HG03575 (cell line): ENCODE data around the gene ANGPTL2.
"Not testable (repeated sequence)": the region's sequence is repeated elsewhere in the genome, so short reads cannot be mapped to it uniquely, and the experiment has no call there.

Experiments
- ATAC-seq: cut with Tn5 transposase; IDR thresholded peaks from one replicate; pipeline ENCODE4 v1.9.1; 2021; ENCODE audit not compliant: unreplicated experiment, insufficient number of reproducible peaks, low FRiP score; ENCODE audit errors: extremely low read depth

ANGPTL2 gene

GRCh38 chr9:127158786-127159324 lies 36.4 kb upstream of the ANGPTL2 start:
- no peak for ATAC-seq

GRCh38 chr9:127155314-127155960 lies 33.0 kb upstream of the ANGPTL2 start:
- no peak for ATAC-seq

DNA sequence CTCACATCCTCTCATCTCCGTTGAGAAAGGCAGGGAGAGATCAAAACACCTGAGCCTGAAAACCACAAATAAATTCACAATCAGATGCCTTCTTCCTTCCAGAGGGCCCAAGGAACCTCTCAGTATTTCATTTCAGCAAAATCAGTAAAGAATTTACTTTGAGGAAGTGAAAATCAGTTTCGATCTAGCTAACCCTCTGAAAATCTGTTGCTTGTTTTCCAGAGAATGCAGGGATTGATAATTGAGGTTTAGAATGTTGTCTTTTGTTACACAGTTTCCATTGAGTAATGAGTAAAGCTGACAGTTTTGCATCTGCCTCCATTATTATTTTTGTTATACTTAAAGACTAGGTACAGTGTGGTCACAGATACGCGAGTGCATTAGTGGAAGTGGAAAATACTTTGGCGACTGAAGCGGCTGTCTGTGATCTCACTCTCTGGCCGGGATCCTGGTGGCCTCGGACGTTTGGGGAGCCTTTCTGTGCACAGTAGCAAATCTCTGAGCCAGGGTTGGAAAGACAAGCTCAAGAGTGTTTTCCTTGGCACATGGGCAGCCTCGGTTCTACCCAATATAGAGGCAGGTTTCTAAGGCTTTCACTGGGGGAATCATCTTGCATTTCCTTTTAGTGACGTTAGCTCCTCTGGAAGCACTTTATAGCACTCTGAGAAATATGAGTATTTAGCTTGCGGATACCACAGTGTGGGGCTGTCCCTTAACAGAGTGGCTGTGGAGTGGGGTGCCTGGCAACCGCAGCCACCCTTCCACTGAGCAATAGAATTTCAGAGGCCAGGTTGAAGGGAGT lies 32.2 kb upstream of the ANGPTL2 start:
- no peak for ATAC-seq

DNA sequence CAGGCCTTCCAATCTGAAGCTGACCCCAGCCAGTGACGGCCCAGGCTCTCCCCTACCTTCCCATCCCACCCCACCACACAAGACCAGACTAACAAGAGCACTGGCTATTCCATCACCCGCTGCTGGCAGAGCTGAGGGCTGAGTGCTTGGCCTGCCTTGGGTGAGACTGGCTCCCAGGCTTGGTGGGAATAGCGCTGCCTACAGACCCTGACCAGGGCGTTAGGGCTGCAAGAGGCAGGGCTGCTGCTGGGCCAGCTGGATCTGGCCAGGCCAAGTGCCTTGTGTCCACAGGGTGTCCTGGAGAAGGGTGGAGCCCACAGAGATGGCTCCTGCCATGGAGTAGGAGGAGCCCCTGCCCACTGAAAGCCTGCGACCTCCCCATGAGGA lies 31.6 kb upstream of the ANGPTL2 start:
- no peak for ATAC-seq

DNA sequence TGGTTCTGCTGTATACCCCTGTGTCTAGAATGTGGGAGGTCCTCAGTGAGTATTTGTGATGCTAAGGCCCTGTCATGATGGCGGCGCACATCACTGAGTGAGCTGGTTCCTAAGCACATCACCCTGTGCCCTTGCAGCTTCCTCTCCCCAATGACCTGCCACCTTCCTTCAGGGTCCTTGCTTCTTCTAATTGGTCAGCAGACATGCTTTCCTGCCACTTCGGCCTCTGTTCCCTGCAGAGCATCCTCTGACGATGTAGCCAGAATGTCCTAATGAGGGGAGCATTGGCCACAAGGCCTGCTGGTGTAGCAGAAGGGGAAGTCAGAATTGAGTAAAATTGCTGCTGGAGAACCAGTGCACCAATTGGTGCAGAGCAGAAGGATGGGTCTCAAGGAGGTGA lies 31.1 kb upstream of the ANGPTL2 start:
- no peak for ATAC-seq

GRCh38 chr9:127149463-127150390 lies 27.3 kb upstream of the ANGPTL2 start:
- ATAC-seq: no peak

DNA sequence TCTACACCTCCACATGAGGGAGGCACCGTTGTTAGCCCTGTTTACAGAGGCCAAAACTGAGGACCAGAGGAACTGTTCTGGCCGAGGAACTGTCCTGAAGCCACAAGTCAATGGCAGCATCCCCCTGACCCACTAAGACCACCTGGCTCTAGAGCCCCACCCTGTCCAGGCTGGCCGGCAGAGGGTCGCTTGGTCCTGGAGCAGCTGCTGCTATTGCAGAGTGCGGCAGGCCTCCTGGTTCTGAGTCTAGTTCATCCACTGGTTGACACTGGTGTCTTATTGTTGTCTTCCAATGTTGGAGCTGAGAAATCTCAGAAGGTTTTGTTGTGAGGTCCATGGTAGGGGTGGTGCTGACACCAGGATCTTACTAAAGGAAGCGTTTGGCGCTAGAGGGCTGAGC lies 26.6 kb upstream of the ANGPTL2 start:
- no peak for ATAC-seq

DNA sequence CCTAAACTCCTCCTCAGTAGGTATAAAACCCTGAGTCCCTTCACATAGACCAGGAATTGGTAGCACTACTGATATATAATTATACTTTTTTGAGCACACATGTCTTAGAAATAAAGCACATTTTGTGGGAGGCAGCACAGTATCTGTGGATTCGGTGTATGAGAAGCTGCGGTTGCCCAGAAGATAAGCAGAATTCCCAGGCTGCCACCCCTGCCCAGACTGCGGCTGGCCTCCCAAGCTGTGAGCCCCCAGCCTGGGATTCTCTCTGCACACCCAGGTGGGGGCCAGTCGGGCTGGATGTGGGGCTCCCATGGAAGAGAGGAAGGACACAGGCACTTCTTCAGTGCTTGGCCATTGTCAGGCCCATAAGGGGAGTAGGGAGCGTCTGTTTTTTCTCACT lies 25.6 kb upstream of the ANGPTL2 start:
- no peak for ATAC-seq

GRCh38 chr9:127147251-127147650 lies 24.8 kb upstream of the ANGPTL2 start:
- no peak for ATAC-seq

DNA sequence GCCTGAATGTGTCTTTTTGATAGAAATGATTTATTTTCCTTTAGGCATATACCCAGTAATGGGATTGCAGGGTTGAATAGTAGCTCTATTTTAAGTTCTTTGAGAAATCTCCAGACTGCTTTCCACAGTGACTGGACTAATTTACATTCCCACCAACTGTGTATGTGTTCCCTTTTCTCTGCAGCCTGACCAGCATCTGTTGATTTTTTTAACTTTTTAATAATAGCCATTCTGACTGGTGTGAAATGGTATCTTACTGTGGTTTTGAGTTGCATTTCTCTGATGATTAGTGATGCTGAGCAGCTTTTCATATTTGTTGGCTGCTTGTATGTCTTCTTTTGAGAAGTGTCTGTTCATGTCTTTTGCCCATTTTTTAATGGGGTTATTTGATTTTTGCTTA lies 24.4 kb upstream of the ANGPTL2 start:
- ATAC-seq: not testable (repeated sequence)

DNA sequence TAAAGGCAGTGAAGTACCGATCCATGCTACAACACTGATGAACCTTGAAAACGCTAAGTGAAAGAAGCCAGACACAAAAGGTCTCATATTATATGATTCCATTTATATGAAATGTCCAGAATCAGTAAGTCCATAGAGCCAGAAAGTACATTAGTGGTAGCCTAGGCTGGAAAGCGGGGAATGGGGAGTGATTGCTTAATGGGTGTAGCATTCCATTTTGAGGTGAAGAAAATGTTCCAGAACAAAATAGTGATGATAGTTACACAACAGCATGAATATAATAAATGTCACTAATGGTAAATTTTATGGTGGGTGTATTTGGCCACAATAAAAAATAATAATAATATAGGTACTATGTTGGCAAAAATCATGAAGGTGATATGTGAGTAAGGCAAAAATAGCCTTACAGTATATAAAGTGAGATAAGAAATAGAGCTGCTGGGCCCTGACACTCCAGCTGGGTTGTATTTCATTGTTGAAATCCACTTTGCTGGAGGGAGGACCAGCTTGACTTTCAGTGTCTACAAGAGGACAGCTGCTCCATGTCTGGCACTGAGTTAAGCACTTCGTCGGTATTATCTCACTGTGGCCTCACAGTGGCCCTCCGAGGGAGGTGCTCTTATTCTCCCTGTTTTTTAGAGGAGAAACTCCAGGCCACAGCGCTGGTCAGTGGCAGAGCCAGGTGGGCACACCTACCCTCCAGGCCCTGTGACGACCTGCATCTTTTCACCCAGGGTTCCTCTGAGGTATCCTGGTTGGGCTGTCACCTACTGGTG lies 22.4 kb upstream of the ANGPTL2 start:
- ATAC-seq: no peak

DNA sequence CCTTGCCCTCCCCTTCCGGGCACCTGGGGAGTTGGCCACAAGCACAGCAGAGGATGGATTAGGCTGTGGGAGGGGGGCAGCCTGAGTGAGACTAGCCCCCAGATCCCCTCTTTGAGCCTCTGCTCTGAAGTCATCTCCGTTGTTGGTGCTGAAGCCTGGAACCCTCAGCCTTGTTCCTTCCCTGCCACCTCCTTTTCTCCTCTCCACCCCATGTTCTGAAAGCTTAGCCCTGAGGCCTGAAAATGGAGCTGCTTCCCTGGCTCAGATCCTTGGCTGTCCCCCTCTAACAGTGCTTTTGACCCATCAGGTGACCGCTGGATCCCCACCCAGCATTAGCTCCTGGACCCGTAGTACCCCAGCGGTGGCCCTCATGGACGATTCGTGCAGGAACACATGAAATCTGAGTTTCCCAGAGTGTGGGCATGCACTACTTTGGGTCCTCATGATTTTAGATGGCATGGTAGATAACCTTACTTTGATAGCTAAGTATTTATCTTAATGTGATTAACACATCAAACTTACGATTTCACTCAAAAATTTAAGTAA lies 21.6 kb upstream of the ANGPTL2 start:
- no peak for ATAC-seq

DNA sequence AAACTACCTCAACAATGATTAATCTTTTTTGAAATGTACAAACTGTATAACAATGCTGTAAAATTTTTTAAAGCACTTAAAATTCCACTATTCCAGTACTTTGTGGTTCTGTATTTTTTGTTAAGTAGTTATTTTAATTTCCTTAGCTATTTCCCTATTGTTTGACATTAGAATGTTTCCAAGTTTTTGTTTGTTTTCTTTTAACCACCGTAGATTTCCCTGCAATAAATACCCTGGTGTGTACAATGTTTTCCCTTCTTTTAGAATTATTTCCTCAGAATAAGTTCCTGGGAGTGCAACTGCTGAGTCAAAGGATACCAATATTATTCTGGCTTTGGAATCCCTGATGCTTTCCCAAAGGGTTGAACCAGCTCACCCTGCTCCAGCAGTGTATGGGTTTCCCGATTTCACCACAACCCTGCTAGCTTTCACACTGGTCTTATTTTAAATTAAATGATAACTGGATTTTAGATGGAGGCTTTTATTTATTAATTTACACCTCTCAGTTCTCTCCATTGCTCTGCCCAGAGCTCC lies 20.6 kb upstream of the ANGPTL2 start:
- no peak for ATAC-seq

- no peak for ATAC-seq
Observed at GRCh38 chr9:127142291-127142690, 19.9 kb upstream of the ANGPTL2 start.

- ATAC-seq: no peak
Observed at GRCh38 chr9:127140842-127141675, 18.6 kb upstream of the ANGPTL2 start.

DNA sequence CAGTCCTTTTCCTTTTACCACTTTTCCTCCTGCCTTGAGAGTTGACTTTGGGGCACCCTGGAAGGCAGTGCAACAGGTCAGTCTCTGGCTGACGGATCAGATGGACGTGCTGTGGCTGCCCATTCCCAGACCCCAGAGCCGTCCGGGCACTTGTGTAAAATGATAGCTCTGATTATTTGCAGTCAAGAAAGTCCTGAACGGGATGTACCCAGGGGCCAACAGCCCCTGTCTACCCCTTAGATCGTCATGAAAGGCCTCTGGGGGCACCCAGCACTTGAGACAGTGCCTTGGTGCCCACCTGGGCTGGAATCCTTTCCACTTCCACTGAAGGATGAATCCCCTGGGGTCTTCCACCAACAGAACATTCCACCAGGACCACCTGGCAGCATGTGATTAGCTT lies 17.7 kb upstream of the ANGPTL2 start:
- no peak for ATAC-seq

DNA sequence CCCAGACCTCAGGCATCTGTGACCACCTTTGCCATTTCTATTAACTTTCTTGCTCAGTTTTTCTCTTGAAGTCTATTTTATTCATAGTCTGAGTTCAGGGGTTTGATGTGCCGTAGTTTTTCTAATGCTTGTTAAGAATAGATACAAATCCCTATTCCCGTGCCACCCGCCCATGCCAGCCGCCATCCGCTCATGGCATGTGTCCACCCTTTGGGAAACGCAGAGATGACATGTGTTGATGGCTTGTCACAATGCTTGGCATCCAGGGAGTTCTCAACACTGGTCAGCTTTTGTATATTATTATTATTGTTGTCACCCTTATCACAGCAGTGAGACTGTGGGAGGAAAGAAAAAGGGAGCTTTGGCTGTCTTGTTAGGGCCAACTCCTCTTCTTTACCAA lies 17.3 kb upstream of the ANGPTL2 start:
- ATAC-seq: no peak
